ENCODE measurements around the gene TFE3. TPM values are rescaled to one million over a fixed set of nuclear protein-coding genes. Genes with fewer than 3 reads are reported as not detected.

Gene TFE3
- total and polyA plus RNA-seq, 10 of the 15 experiments (the other 5 are each of a cell fraction or from before 2014, with no cell fraction given): 3.5 to 20.4 (median 11.6) TPM

DNA sequence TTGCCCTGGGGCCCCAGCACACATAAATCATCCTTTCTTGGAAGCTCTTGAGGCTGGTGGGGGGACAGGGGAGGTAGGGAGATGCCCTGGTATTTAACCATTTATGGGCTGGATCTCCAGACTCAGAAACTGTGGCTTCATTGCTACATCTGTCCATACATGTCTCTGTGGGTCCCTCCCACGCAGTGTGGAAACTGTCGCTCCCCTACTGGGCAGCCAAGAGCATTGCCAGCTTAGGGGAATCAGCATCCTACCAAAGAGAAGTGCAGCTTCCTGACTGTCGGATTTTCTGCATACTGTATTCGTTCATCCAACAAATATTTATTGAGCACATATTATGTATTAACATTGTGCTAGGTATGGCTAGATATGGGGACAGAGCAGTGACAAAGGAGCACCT is 44.8 kb downstream of the TFE3 start:
- no peak for DNase-seq (ENCODE audit: low read depth, low spot score)
- no peak overlapping the region for H3K9ac ChIP-seq (ENCODE audit: control insufficient read depth, insufficient read depth, low read length)
- no peak for ATAC-seq
- H3K36me3 ChIP-seq (ENCODE audit: control insufficient read depth in 2 of 2, insufficient read depth in 2 of 2, low read length in 1 of 2): peaks cover 0 to 13% of the 10 kb centered on the region in 2 experiments; a peak in 3 of 4 replicates
- ChIA-PET CTCF (interaction anchor here (0.6 kb wide), 1 partner anchor 350 kb away, joined by 3 read pairs; no protein-coding TSS in a partner anchor), RAD21 (ENCODE audit: unreplicated experiment) (no interaction called here), SMC1A (ENCODE audit: uncharacterized antibody, unreplicated experiment) (no interaction called here), POLR2A (no interaction called here)
- no peak for FAIRE-seq
- intact Hi-C loops (cut with micrococcal nuclease; ENCODE audit: unreplicated experiment) (no loop called here), in situ Hi-C loops (cut with MboI) (no loop called here)
- no peak for TF ChIP-seq ZZZ3 (IDR thresholded peaks at IDR 0.05; ENCODE audit: control insufficient read depth, insufficient read length, low read depth)
- TF ChIP-seq PAX5 (IDR thresholded peaks at IDR 0.05; ENCODE audit: borderline replicate concordance, low read depth, low read length): no peak
- no peak for TF ChIP-seq NRF1 (conservative IDR thresholded peaks at IDR 0.05; ENCODE audit: low read depth, low read length)
- no peak for TF ChIP-seq JUNB (IDR thresholded peaks at IDR 0.05)
- no peak for TF ChIP-seq YBX1 (IDR thresholded peaks at IDR 0.05)
- no peak for TF ChIP-seq MAX (IDR thresholded peaks at IDR 0.05; ENCODE audit: low read depth, low read length)
- no peak for TF ChIP-seq CEBPB (IDR thresholded peaks at IDR 0.05; ENCODE audit: borderline replicate concordance in 1 of 2, low read depth in 2 of 2, low read length in 2 of 2)
- no peak for TF ChIP-seq TAF1 (IDR thresholded peaks at IDR 0.05; ENCODE audit: borderline replicate concordance, low read depth, low read length)
- no peak for TF ChIP-seq ATF7 (IDR thresholded peaks at IDR 0.05; ENCODE audit: low read depth)
- no peak for TF ChIP-seq TARDBP (IDR thresholded peaks at IDR 0.05; ENCODE audit: borderline replicate concordance)
- TF ChIP-seq, protein P1, sequence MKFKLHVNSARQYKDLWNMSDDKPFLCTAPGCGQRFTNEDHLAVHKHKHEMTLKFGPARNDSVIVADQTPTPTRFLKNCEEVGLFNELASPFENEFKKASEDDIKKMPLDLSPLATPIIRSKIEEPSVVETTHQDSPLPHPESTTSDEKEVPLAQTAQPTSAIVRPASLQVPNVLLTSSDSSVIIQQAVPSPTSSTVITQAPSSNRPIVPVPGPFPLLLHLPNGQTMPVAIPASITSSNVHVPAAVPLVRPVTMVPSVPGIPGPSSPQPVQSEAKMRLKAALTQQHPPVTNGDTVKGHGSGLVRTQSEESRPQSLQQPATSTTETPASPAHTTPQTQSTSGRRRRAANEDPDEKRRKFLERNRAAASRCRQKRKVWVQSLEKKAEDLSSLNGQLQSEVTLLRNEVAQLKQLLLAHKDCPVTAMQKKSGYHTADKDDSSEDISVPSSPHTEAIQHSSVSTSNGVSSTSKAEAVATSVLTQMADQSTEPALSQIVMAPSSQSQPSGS (IDR thresholded peaks at IDR 0.05; ENCODE audit: low read length): no peak
- TF ChIP-seq MEF2A (IDR thresholded peaks at IDR 0.05; ENCODE audit: insufficient read depth, low read depth, low read length): no peak
- no peak for TF ChIP-seq BMI1 (IDR thresholded peaks at IDR 0.05; ENCODE audit: borderline replicate concordance)
- no peak overlapping the region for H2AFZ ChIP-seq (ENCODE audit: control insufficient read depth, low read depth, low read length)
- no peaks in the 10 kb centered on the region for H3K27me3 ChIP-seq (replicated peaks in 1 of 2; ENCODE audit: control insufficient read depth in 2 of 2, insufficient read depth in 2 of 2, low read length in 1 of 2)
- WGBS (ENCODE audit: insufficient coverage, insufficient replicate concordance, low lambda C conversion rate, missing lambda C conversion rate): 74% methylated on average over 4 of the region's 4 CpGs
- H3K4me3 ChIP-seq: no peak overlapping the region
- no peaks in the 10 kb centered on the region for H3K9me3 ChIP-seq (replicated peaks; ENCODE audit: control insufficient read depth, insufficient read depth, low read length)
- no peak overlapping the region for H3K27ac ChIP-seq (ENCODE audit: control insufficient read depth, insufficient read depth)
- H3K4me2 ChIP-seq (ENCODE audit: control insufficient read depth, insufficient read depth): no peak overlapping the region
- no peaks in the 10 kb centered on the region; the same call in none of the 2 replicates for H3K4me1 ChIP-seq (ENCODE audit: control insufficient read depth, insufficient read depth, low read length)
- no TSS peak for BruUV-seq (replicated peaks)
- no peaks in the 10 kb centered on the region; the same call in 1 of the 2 replicates for H4K20me1 ChIP-seq (ENCODE audit: control insufficient read depth, insufficient read depth)
- H3K79me2 ChIP-seq (ENCODE audit: control insufficient read depth, insufficient read depth, low read length): peaks cover 15% of the 10 kb centered on the region

Data from GM12878 (cell line).